ENCODE results near the gene RPS27L.
"Not testable (repeated sequence)": the region's sequence is repeated elsewhere in the genome, so short reads cannot be mapped to it uniquely, and the experiment has no call there.

The RPS27L gene

DNA sequence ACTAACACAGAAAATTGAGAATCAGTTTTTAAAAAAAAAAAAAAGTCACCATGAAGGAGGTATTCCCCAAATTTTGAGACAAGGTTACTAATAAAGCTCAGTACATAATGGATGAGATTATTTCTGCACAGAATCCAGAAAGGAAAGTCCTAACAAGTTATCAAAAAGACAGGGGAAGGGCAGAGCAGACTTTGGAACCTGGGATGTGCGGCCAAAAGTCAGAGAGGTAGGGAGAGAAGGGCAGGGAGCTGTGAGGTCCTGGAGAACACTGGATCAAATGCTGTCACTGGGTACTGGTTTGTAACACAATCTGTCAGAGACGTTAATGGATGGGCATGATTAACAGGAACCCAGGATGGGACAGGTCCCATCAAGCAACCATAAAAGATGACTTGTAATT, 47.8 kb downstream of the RPS27L start:
- TF ChIP-seq, protein P1, sequence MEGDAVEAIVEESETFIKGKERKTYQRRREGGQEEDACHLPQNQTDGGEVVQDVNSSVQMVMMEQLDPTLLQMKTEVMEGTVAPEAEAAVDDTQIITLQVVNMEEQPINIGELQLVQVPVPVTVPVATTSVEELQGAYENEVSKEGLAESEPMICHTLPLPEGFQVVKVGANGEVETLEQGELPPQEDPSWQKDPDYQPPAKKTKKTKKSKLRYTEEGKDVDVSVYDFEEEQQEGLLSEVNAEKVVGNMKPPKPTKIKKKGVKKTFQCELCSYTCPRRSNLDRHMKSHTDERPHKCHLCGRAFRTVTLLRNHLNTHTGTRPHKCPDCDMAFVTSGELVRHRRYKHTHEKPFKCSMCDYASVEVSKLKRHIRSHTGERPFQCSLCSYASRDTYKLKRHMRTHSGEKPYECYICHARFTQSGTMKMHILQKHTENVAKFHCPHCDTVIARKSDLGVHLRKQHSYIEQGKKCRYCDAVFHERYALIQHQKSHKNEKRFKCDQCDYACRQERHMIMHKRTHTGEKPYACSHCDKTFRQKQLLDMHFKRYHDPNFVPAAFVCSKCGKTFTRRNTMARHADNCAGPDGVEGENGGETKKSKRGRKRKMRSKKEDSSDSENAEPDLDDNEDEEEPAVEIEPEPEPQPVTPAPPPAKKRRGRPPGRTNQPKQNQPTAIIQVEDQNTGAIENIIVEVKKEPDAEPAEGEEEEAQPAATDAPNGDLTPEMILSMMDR (IDR thresholded peaks at IDR 0.05; ENCODE audit: low read depth, low read length, missing control alignments), result no peak
- in situ Hi-C loops (cut with HindIII; ENCODE audit: low pct_ligation_motif_present, low sequenced_read_pairs), result no loop called here
- Histone ChIP-seq H3K36me3 (replicated peaks) (no peaks in the 10 kb centered on the region), H3K27me3 (replicated peaks) (no peaks in the 10 kb centered on the region), H3K27ac (peak overlapping the region; percentile 95), H3K4me3 (ENCODE audit: low read depth, low read length) (no peak overlapping the region)
- no peak for DNase-seq

DNA sequence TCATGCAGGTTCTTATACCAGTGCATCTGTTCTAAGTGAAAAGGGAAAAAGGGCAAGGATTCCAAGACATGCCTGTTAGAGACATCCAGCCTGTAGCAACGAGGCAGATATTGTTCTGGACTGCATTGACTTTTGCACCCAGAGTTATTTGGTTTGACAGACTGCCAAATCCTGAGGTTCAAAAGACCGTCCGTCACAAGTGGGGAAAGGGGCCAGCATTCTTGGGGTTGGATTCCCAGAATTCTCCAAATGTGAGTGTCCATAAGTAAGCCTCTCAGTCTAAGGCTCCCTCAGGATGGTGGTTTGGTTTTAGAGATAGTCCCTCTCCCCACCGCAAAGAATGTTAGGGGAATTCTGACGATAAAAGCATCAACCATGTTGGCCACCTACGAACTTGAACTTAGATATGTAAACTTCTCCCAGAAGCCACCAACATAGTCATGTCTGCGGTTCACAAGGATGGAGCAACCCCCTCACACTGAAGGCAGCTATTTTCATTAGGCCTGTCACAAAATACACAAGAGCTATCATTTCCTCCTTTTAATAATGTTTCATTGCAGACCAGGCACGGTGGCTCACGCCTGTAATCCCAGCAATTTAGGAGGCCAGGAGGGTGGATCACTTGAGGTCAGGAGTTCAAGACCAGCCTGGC, 49.3 kb downstream of the RPS27L start:
- peak overlapping the region; percentile 95 for H3K27ac ChIP-seq
- peak; percentile 100 for DNase-seq

DNA sequence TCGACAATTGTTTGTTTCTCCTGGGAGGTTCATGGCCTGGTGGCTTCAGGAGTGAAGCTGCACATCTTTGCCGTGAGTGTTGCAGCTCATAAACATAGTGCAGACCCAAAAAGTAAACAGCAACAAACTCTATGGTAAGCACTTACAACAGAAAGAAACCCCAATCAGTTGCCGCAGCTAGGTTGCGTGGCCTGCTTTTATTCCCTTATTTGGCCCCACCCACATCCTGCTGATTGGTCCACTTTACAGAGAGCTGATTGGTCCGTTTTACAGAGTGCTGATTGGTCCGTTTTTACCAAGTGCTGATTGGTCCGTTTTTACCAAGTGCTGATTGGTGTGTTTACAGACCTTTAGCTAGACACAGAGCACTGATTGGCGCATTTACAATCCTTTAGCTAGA, 51.9 kb downstream of the RPS27L start:
- H3K36me3 ChIP-seq (replicated peaks); H3K4me3 ChIP-seq (ENCODE audit: low read depth, low read length); DNase-seq; H3K27me3 ChIP-seq (replicated peaks); H3K27ac ChIP-seq; in situ Hi-C loops (cut with HindIII; ENCODE audit: low pct_ligation_motif_present, low sequenced_read_pairs): not testable (repeated sequence)

More for the DNA sequence above, 49.3 kb downstream of the RPS27L start:
- H3K36me3 ChIP-seq (replicated peaks), result no peaks in the 10 kb centered on the region
- TF ChIP-seq, protein P1 (IDR thresholded peaks at IDR 0.05; ENCODE audit: low read depth, low read length, missing control alignments), result no peak
- H3K27me3 ChIP-seq (replicated peaks), result no peaks in the 10 kb centered on the region
- no peak overlapping the region for H3K4me3 ChIP-seq (ENCODE audit: low read depth, low read length)
- in situ Hi-C loops (cut with HindIII; ENCODE audit: low pct_ligation_motif_present, low sequenced_read_pairs), result no loop called here

DNA sequence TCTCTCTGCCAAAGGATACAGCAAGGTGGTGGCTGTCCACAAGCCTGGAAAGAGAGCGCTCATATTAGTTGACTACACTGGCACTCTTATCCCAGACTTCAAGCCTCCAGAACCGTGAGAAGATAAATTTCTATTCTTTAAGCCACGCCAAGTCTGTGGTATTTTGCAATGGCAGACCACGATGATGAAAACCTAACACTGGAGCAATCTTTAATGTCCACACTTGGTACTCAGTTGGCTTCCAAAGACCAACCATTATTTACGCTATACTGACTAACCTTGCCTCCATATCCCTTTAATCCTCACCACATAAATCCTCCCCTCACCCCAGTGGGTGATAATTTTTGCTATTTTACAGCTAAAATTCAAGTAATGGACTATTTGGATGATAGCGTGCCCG, 52.5 kb downstream of the RPS27L start:
- H3K4me3 ChIP-seq (ENCODE audit: low read depth, low read length), result no peak overlapping the region
- no peak for DNase-seq
- no peak overlapping the region for H3K27ac ChIP-seq
- H3K36me3 ChIP-seq (replicated peaks), result no peaks in the 10 kb centered on the region
- TF ChIP-seq, protein P1 (IDR thresholded peaks at IDR 0.05; ENCODE audit: low read depth, low read length, missing control alignments), result no peak
- in situ Hi-C loops (cut with HindIII; ENCODE audit: low pct_ligation_motif_present, low sequenced_read_pairs), result no loop called here
- no peaks in the 10 kb centered on the region for H3K27me3 ChIP-seq (replicated peaks)

DNA sequence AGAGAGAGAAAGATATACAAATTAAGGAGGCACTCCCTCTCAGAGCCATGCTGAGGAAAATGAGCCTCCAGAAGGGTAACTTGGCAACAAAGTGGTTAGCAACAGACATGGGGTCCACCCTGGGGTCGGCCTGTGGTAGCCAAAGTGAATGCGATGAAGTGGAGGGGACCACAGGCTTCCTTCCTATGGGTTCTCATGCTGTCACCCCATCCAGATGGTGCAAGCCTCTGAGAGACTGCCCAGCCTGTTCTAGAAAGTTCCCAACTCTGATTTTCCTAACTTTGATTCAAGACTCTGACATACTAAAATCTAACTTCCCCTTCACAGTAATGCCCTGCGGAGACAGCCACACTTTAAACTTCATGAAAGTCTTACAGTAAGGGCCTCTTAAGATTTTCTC, 53.9 kb downstream of the RPS27L start:
- H3K4me3 ChIP-seq (ENCODE audit: low read depth, low read length), result no peak overlapping the region
- in situ Hi-C loops (cut with HindIII; ENCODE audit: low pct_ligation_motif_present, low sequenced_read_pairs), result no loop called here
- no peak overlapping the region for H3K27ac ChIP-seq
- no peaks in the 10 kb centered on the region for H3K36me3 ChIP-seq (replicated peaks)
- DNase-seq, result no peak
- TF ChIP-seq, protein P1 (IDR thresholded peaks at IDR 0.05; ENCODE audit: low read depth, low read length, missing control alignments), result no peak
- H3K27me3 ChIP-seq (replicated peaks), result no peaks in the 10 kb centered on the region

DNA sequence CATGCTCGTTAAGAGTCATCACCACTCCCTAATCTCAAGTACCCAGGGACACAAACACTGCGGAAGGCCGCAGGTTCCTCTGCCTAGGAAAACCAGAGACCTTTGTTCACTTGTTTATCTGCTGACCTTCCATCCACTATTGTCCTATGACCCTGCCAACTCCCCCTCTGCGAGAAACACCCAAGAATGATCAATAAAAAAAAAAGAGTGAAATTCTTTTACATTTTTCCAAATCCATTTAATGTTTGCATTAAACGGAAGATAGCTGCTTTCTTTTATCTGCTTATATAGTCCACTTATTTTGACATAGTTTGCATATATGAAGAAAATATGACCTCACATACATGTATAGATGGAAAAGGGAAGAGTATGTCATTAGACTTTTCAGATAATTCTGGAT, 57.7 kb downstream of the RPS27L start:
- H3K27ac ChIP-seq; DNase-seq; H3K27me3 ChIP-seq (replicated peaks); in situ Hi-C loops (cut with HindIII; ENCODE audit: low pct_ligation_motif_present, low sequenced_read_pairs); H3K4me3 ChIP-seq (ENCODE audit: low read depth, low read length); H3K36me3 ChIP-seq (replicated peaks): not testable (repeated sequence)

DNA sequence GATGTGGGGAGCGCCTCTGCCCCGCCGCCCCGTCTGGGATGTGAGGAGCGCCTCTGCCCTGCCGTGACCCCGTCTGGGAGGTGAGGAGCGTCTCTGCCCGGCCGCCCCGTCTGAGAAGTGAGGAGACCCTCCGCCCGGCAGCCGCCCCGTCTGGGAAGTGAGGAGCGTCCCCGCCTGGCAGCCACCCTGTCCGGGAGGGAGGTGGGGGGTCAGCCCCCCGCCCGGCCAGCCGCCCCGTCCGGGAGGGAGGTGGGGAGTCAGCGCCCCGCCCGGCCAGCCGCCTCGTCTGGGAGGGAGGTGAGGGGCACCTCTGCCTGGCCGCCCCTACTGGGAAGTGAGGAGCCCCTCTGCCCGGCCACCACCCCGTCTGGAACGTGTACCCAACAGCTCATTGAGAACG, 58.4 kb downstream of the RPS27L start:
- H3K27me3 ChIP-seq (replicated peaks); in situ Hi-C loops (cut with HindIII; ENCODE audit: low pct_ligation_motif_present, low sequenced_read_pairs); DNase-seq: not testable (repeated sequence)

More for the DNA sequence above, 58.4 kb downstream of the RPS27L start:
- H3K4me3 ChIP-seq (ENCODE audit: low read depth, low read length); H3K36me3 ChIP-seq (replicated peaks); H3K27ac ChIP-seq: not testable (repeated sequence)
